RWPE2 (cell line): ENCODE results near the gene ANKRD20A1.
"Not testable (repeated sequence)": the region's sequence is repeated elsewhere in the genome, so short reads cannot be mapped to it uniquely, and the experiment has no call there.

Source experiments
- ATAC-seq: fragments of 200-7000 bp; cut with Tn5 transposase; 3 replicates; pipeline ENCODE4 v1.9.1; 2021; ENCODE audit warnings: low read depth
- DNase-seq: peaks from one replicate; pipeline ENCODE4 v3.0.0-alpha.2; 2020; ENCODE audit warnings: low spot score
- H3K27ac ChIP-seq: fragments of 450-650 bp; 2 replicates; pipeline ENCODE4 v1.5.1; 2017; ENCODE audit warnings: mild to moderate bottlenecking; ENCODE audit not compliant: poor library complexity, severe bottlenecking
- H3K27me3 ChIP-seq: fragments of 250-450 bp; sonication (Bioruptor Pico); 2 replicates; pipeline ENCODE4 v1.5.1; 2021; ENCODE audit warnings: mild to moderate bottlenecking, moderate library complexity; ENCODE audit not compliant: insufficient read depth, poor library complexity, severe bottlenecking
- H3K36me3 ChIP-seq: fragments of 250-450 bp; sonication (Bioruptor Pico); 2 replicates; pipeline ENCODE4 v1.5.1; 2020; ENCODE audit warnings: low read depth, mild to moderate bottlenecking, moderate library complexity
- H3K4me1 ChIP-seq: fragments of 250-450 bp; sonication (Bioruptor Pico); 2 replicates; pipeline ENCODE4 v1.5.1; 2021; ENCODE audit warnings: mild to moderate bottlenecking, moderate library complexity; ENCODE audit not compliant: insufficient read depth, poor library complexity, severe bottlenecking
- H3K4me3 ChIP-seq: fragments of 250-450 bp; sonication (Bioruptor Pico); 2 replicates; pipeline ENCODE4 v1.5.1; 2021; ENCODE audit warnings: mild to moderate bottlenecking, moderate library complexity; ENCODE audit not compliant: severe bottlenecking
- H3K9me3 ChIP-seq: fragments of 250-450 bp; sonication (Bioruptor Pico); 2 replicates; pipeline ENCODE4 v1.5.1; 2021; ENCODE audit warnings: mild to moderate bottlenecking, moderate library complexity; ENCODE audit not compliant: severe bottlenecking

ANKRD20A1 gene

GRCh38 chr9:67858871-67859270, at the start of gene ANKRD20A1:
Gene ANKRD20A1 (plus strand): TSS chr9:67858931. CDS start chr9:67859427, 496 bp downstream.
- not testable (repeated sequence) for H3K36me3 ChIP-seq, H3K27ac ChIP-seq, H3K4me3 ChIP-seq, ATAC-seq, H3K4me1 ChIP-seq, H3K9me3 ChIP-seq, DNase-seq, H3K27me3 ChIP-seq

GRCh38 chr9:67832088-67832487, 26.6 kb upstream of the ANKRD20A1 start:
- not testable (repeated sequence) for H3K4me3 ChIP-seq, H3K27ac ChIP-seq, H3K27me3 ChIP-seq, H3K9me3 ChIP-seq, H3K4me1 ChIP-seq, DNase-seq, H3K36me3 ChIP-seq, ATAC-seq
